ENCODE results near the gene NKD1. TPM values are rescaled to one million over a fixed set of nuclear protein-coding genes. Genes with fewer than 3 reads are reported as not detected.

The NKD1 gene
- polyA plus RNA-seq, 2 donors: 1.1 to 2.0 TPM

GRCh38 chr16:50593410-50594150 lies 45.4 kb downstream of the NKD1 start:
- 84 to 89% methylated on average over 9 of the region's 9 CpGs for WGBS, 2 donors
- peaks cover 0 to 18% of the 10 kb centered on the region in 2 donors for H3K4me1 ChIP-seq (ENCODE audit: control insufficient read depth in 2 of 2, insufficient read depth in 2 of 2, low read length in 1 of 2)

GRCh38 chr16:50594308-50595260 lies 46.4 kb downstream of the NKD1 start:
- Histone ChIP-seq H3K4me3 (ENCODE audit: low read depth in 1 of 2, low read length in 2 of 2) (no peak overlapping the region), H3K36me3 (ENCODE audit: control insufficient read depth in 2 of 2, insufficient read depth in 2 of 2, low read length in 1 of 2) (no peaks in the 10 kb centered on the region), H3K27me3 (ENCODE audit: control insufficient read depth in 1 of 2, insufficient read depth in 2 of 2, low read length in 2 of 2) (no peaks in the 10 kb centered on the region), H3K9me3 (ENCODE audit: control insufficient read depth in 2 of 2, insufficient read depth in 1 of 2, low read depth in 1 of 2, low read length in 1 of 2) (no peaks in the 10 kb centered on the region), H3K4me1 (ENCODE audit: control insufficient read depth in 2 of 2, insufficient read depth in 2 of 2, low read length in 1 of 2) (peaks cover 0 to 23% of the 10 kb centered on the region in 2 donors), H3K27ac (ENCODE audit: low read depth in 2 of 2, low read length in 1 of 2) (no peak overlapping the region)
- WGBS, 2 donors: 82 to 83% methylated on average over 17 of the region's 17 CpGs

More at GRCh38 chr16:50593410-50594150, 45.4 kb downstream of the NKD1 start:
- Histone ChIP-seq H3K9me3 (ENCODE audit: control insufficient read depth in 2 of 2, insufficient read depth in 1 of 2, low read depth in 1 of 2, low read length in 1 of 2) (no peaks in the 10 kb centered on the region), H3K27me3 (ENCODE audit: control insufficient read depth in 1 of 2, insufficient read depth in 2 of 2, low read length in 2 of 2) (no peaks in the 10 kb centered on the region), H3K4me3 (ENCODE audit: low read depth in 1 of 2, low read length in 2 of 2) (no peak overlapping the region), H3K36me3 (ENCODE audit: control insufficient read depth in 2 of 2, insufficient read depth in 2 of 2, low read length in 1 of 2) (no peaks in the 10 kb centered on the region), H3K27ac (ENCODE audit: low read depth in 2 of 2, low read length in 1 of 2) (no peak overlapping the region)

- Histone ChIP-seq H3K27me3 (ENCODE audit: control insufficient read depth in 1 of 2, insufficient read depth in 2 of 2, low read length in 2 of 2) (no peaks in the 10 kb centered on the region), H3K27ac (ENCODE audit: low read depth in 2 of 2, low read length in 1 of 2) (no peak overlapping the region), H3K9me3 (ENCODE audit: control insufficient read depth in 2 of 2, insufficient read depth in 1 of 2, low read depth in 1 of 2, low read length in 1 of 2) (no peaks in the 10 kb centered on the region), H3K36me3 (ENCODE audit: control insufficient read depth in 2 of 2, insufficient read depth in 2 of 2, low read length in 1 of 2) (no peaks in the 10 kb centered on the region), H3K4me1 (ENCODE audit: control insufficient read depth in 2 of 2, insufficient read depth in 2 of 2, low read length in 1 of 2) (peaks cover 0 to 23% of the 10 kb centered on the region in 2 donors), H3K4me3 (ENCODE audit: low read depth in 1 of 2, low read length in 2 of 2) (no peak overlapping the region)
- 84 to 86% methylated on average over 2 of the region's 2 CpGs for WGBS, 2 donors
These were observed 47.7 kb downstream of the NKD1 start for GRCh38 chr16:50595859-50596258.

GRCh38 chr16:50596762-50597450 lies 48.7 kb downstream of the NKD1 start:
- Histone ChIP-seq H3K9me3 (ENCODE audit: control insufficient read depth in 2 of 2, insufficient read depth in 1 of 2, low read depth in 1 of 2, low read length in 1 of 2) (no peaks in the 10 kb centered on the region), H3K4me1 (ENCODE audit: control insufficient read depth in 2 of 2, insufficient read depth in 2 of 2, low read length in 1 of 2) (peaks cover 9 to 19% of the 10 kb centered on the region in 2 donors), H3K27me3 (ENCODE audit: control insufficient read depth in 1 of 2, insufficient read depth in 2 of 2, low read length in 2 of 2) (no peaks in the 10 kb centered on the region), H3K27ac (ENCODE audit: low read depth in 2 of 2, low read length in 1 of 2) (no peak overlapping the region), H3K4me3 (ENCODE audit: low read depth in 1 of 2, low read length in 2 of 2) (no peak overlapping the region), H3K36me3 (ENCODE audit: control insufficient read depth in 2 of 2, insufficient read depth in 2 of 2, low read length in 1 of 2) (no peaks in the 10 kb centered on the region)
- WGBS, 2 donors: 83 to 89% methylated on average over 13 of the region's 13 CpGs

GRCh38 chr16:50597563-50598255 lies 49.5 kb downstream of the NKD1 start:
- WGBS, 2 donors: 90 to 91% methylated on average over 17 of the region's 17 CpGs

GRCh38 chr16:50598256-50598894 lies 50.2 kb downstream of the NKD1 start:
- 62 to 65% methylated on average over 15 of the region's 15 CpGs for whole genome bisulfite sequencing, 2 donors
- Histone ChIP-seq H3K27me3 (ENCODE audit: control insufficient read depth in 1 of 2, insufficient read depth in 2 of 2, low read length in 2 of 2) (no peaks in the 10 kb centered on the region), H3K9me3 (ENCODE audit: control insufficient read depth in 2 of 2, insufficient read depth in 1 of 2, low read depth in 1 of 2, low read length in 1 of 2) (no peaks in the 10 kb centered on the region), H3K4me1 (ENCODE audit: control insufficient read depth in 2 of 2, insufficient read depth in 2 of 2, low read length in 1 of 2) (peaks cover 14 to 25% of the 10 kb centered on the region in 2 donors), H3K36me3 (ENCODE audit: control insufficient read depth in 2 of 2, insufficient read depth in 2 of 2, low read length in 1 of 2) (no peaks in the 10 kb centered on the region), H3K4me3 (ENCODE audit: low read depth in 1 of 2, low read length in 2 of 2) (no peak overlapping the region), H3K27ac (ENCODE audit: low read depth in 2 of 2, low read length in 1 of 2) (peak overlapping the region in 1 of 2 donors; percentile 58)

More at GRCh38 chr16:50597563-50598255, 49.5 kb downstream of the NKD1 start:
- H3K27me3 ChIP-seq (ENCODE audit: control insufficient read depth in 1 of 2, insufficient read depth in 2 of 2, low read length in 2 of 2): no peaks in the 10 kb centered on the region
- H3K4me3 ChIP-seq (ENCODE audit: low read depth in 1 of 2, low read length in 2 of 2): no peak overlapping the region
- peaks cover 13 to 23% of the 10 kb centered on the region in 2 donors for H3K4me1 ChIP-seq (ENCODE audit: control insufficient read depth in 2 of 2, insufficient read depth in 2 of 2, low read length in 1 of 2)
- H3K36me3 ChIP-seq (ENCODE audit: control insufficient read depth in 2 of 2, insufficient read depth in 2 of 2, low read length in 1 of 2): no peaks in the 10 kb centered on the region
- H3K9me3 ChIP-seq (ENCODE audit: control insufficient read depth in 2 of 2, insufficient read depth in 1 of 2, low read depth in 1 of 2, low read length in 1 of 2): no peaks in the 10 kb centered on the region
- H3K27ac ChIP-seq (ENCODE audit: low read depth in 2 of 2, low read length in 1 of 2): peak overlapping the region in 1 of 2 donors; percentile 26

GRCh38 chr16:50598936-50599361 lies 50.8 kb downstream of the NKD1 start:
- Histone ChIP-seq H3K27me3 (ENCODE audit: control insufficient read depth in 1 of 2, insufficient read depth in 2 of 2, low read length in 2 of 2) (no peaks in the 10 kb centered on the region), H3K4me1 (ENCODE audit: control insufficient read depth in 2 of 2, insufficient read depth in 2 of 2, low read length in 1 of 2) (peaks cover 17 to 29% of the 10 kb centered on the region in 2 donors), H3K9me3 (ENCODE audit: control insufficient read depth in 2 of 2, insufficient read depth in 1 of 2, low read depth in 1 of 2, low read length in 1 of 2) (no peaks in the 10 kb centered on the region), H3K36me3 (ENCODE audit: control insufficient read depth in 2 of 2, insufficient read depth in 2 of 2, low read length in 1 of 2) (no peaks in the 10 kb centered on the region), H3K27ac (ENCODE audit: low read depth in 2 of 2, low read length in 1 of 2) (peak overlapping the region in 1 of 2 donors; percentile 58), H3K4me3 (ENCODE audit: low read depth in 1 of 2, low read length in 2 of 2) (no peak overlapping the region)
- 81 to 87% methylated on average over 8 of the region's 8 CpGs for WGBS, 2 donors

GRCh38 chr16:50599494-50599893 lies 51.3 kb downstream of the NKD1 start:
- Histone ChIP-seq H3K27ac (ENCODE audit: low read depth in 2 of 2, low read length in 1 of 2) (peak overlapping the region; percentile 5 to 58), H3K4me1 (ENCODE audit: control insufficient read depth in 2 of 2, insufficient read depth in 2 of 2, low read length in 1 of 2) (peaks cover 17 to 31% of the 10 kb centered on the region in 2 donors), H3K9me3 (ENCODE audit: control insufficient read depth in 2 of 2, insufficient read depth in 1 of 2, low read depth in 1 of 2, low read length in 1 of 2) (no peaks in the 10 kb centered on the region), H3K36me3 (ENCODE audit: control insufficient read depth in 2 of 2, insufficient read depth in 2 of 2, low read length in 1 of 2) (no peaks in the 10 kb centered on the region), H3K4me3 (ENCODE audit: low read depth in 1 of 2, low read length in 2 of 2) (no peak overlapping the region), H3K27me3 (ENCODE audit: control insufficient read depth in 1 of 2, insufficient read depth in 2 of 2, low read length in 2 of 2) (no peaks in the 10 kb centered on the region)
- 53 to 78% methylated on average over 6 of the region's 6 CpGs for WGBS, 2 donors
